ENCODE data around the gene ZBTB46.
"Not testable (repeated sequence)": the region's sequence is repeated elsewhere in the genome, so short reads cannot be mapped to it uniquely, and the experiment has no call there.

ZBTB46 gene

DNA sequence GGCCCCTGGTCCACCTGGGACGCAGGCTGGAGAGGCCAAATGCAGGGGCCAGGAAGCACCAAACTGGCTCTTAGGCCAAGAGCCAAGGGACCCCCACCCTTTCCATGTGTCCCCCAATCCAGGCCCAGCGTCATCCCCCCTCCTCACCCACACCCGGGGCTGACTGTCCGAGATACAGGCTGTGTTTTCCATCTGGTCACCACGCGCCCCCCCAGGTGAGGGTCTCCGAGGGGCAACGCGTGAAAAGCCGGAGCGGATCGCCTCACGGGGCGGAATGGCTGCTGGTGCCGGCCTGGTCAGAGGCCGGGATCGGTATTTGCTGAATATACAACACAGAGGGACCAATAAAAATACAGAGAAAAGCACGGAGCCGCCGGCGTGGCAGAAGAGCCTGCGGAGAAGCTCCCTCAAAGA lies 25.0 kb upstream of the ZBTB46 start:
- peaks cover 0 to under 1% of the 10 kb centered on the region in 2 donors for H3K36me3 ChIP-seq (ENCODE audit: control insufficient read depth in 1 of 2, insufficient read depth in 2 of 2, low read length in 2 of 2)
- H3K27me3 ChIP-seq (ENCODE audit: low read depth, low read length), result no peaks in the 10 kb centered on the region
- H3K4me1 ChIP-seq (ENCODE audit: control insufficient read depth in 1 of 2, insufficient read depth in 2 of 2, low read length in 2 of 2), result peaks cover 7 to 44% of the 10 kb centered on the region in 2 donors
- no peak overlapping the region for H3K4me3 ChIP-seq (ENCODE audit: low read depth in 1 of 2, low read length in 2 of 2)
- H3K9me3 ChIP-seq (ENCODE audit: control insufficient read depth in 1 of 2, low read length in 2 of 2), result no peaks in the 10 kb centered on the region
- no peak overlapping the region for H3K27ac ChIP-seq (ENCODE audit: low read length)

- H3K27ac ChIP-seq (ENCODE audit: low read length), result no peak overlapping the region
- H3K27me3 ChIP-seq (ENCODE audit: low read depth, low read length), result no peaks in the 10 kb centered on the region
- H3K4me1 ChIP-seq (ENCODE audit: control insufficient read depth in 1 of 2, insufficient read depth in 2 of 2, low read length in 2 of 2), result peaks cover 7 to 44% of the 10 kb centered on the region in 2 donors
- H3K36me3 ChIP-seq (ENCODE audit: control insufficient read depth in 1 of 2, insufficient read depth in 2 of 2, low read length in 2 of 2), result no peaks in the 10 kb centered on the region
- H3K4me3 ChIP-seq (ENCODE audit: low read depth in 1 of 2, low read length in 2 of 2), result peak overlapping the region in 1 of 2 donors; percentile 7
- no peaks in the 10 kb centered on the region for H3K9me3 ChIP-seq (ENCODE audit: control insufficient read depth in 1 of 2, low read length in 2 of 2)
These were observed 24.5 kb upstream of the ZBTB46 start for GRCh38 chr20:63855363-63856097.

GRCh38 chr20:63854766-63855362 lies 23.8 kb upstream of the ZBTB46 start:
- Histone ChIP-seq H3K9me3 (ENCODE audit: control insufficient read depth in 1 of 2, low read length in 2 of 2) (no peaks in the 10 kb centered on the region), H3K27me3 (ENCODE audit: low read depth, low read length) (no peaks in the 10 kb centered on the region), H3K36me3 (ENCODE audit: control insufficient read depth in 1 of 2, insufficient read depth in 2 of 2, low read length in 2 of 2) (no peaks in the 10 kb centered on the region), H3K4me3 (ENCODE audit: low read depth in 1 of 2, low read length in 2 of 2) (peak overlapping the region in 1 of 2 donors; percentile 24), H3K27ac (ENCODE audit: low read length) (no peak overlapping the region), H3K4me1 (ENCODE audit: control insufficient read depth in 1 of 2, insufficient read depth in 2 of 2, low read length in 2 of 2) (peaks cover 7 to 44% of the 10 kb centered on the region in 2 donors)

GRCh38 chr20:63854069-63854765 lies 23.2 kb upstream of the ZBTB46 start:
- Histone ChIP-seq H3K9me3 (ENCODE audit: control insufficient read depth in 1 of 2, low read length in 2 of 2) (no peaks in the 10 kb centered on the region), H3K27me3 (ENCODE audit: low read depth, low read length) (no peaks in the 10 kb centered on the region), H3K4me1 (ENCODE audit: control insufficient read depth in 1 of 2, insufficient read depth in 2 of 2, low read length in 2 of 2) (peaks cover 5 to 41% of the 10 kb centered on the region in 2 donors), H3K36me3 (ENCODE audit: control insufficient read depth in 1 of 2, insufficient read depth in 2 of 2, low read length in 2 of 2) (no peaks in the 10 kb centered on the region), H3K27ac (ENCODE audit: low read length) (no peak overlapping the region), H3K4me3 (ENCODE audit: low read depth in 1 of 2, low read length in 2 of 2) (peak overlapping the region in 1 of 2 donors; percentile 24)

DNA sequence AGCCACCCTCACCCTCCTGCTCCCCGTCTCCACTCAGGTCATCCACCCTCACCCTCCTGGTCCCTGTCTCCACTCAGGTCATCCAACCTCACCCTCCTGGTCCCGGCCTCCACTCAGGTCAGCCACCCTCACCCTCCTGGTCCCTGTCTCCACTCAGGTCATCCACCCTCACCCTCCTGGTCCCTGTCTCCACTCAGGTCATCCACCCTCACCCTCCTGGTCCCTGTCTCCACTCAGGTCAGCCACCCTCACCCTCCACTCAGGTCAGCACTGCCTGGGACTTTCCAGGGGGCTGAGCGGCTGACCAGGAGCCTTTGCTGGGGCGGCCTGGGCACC lies 22.6 kb upstream of the ZBTB46 start:
- H3K4me3 ChIP-seq (ENCODE audit: low read depth in 1 of 2, low read length in 2 of 2); H3K9me3 ChIP-seq (ENCODE audit: control insufficient read depth in 1 of 2, low read length in 2 of 2); H3K27me3 ChIP-seq (ENCODE audit: low read depth, low read length); H3K36me3 ChIP-seq (ENCODE audit: control insufficient read depth in 1 of 2, insufficient read depth in 2 of 2, low read length in 2 of 2); H3K27ac ChIP-seq (ENCODE audit: low read length): not testable (repeated sequence)
- H3K4me1 ChIP-seq (ENCODE audit: control insufficient read depth in 1 of 2, insufficient read depth in 2 of 2, low read length in 2 of 2), result peaks cover 4 to 36% of the 10 kb centered on the region in 2 donors

GRCh38 chr20:63851548-63851943 lies 20.5 kb upstream of the ZBTB46 start:
- peaks cover 0 to 28% of the 10 kb centered on the region in 2 donors for H3K4me1 ChIP-seq (ENCODE audit: control insufficient read depth in 1 of 2, insufficient read depth in 2 of 2, low read length in 2 of 2)
- H3K27me3 ChIP-seq (ENCODE audit: low read depth, low read length); H3K27ac ChIP-seq (ENCODE audit: low read length); H3K36me3 ChIP-seq (ENCODE audit: control insufficient read depth in 1 of 2, insufficient read depth in 2 of 2, low read length in 2 of 2); H3K9me3 ChIP-seq (ENCODE audit: control insufficient read depth in 1 of 2, low read length in 2 of 2); H3K4me3 ChIP-seq (ENCODE audit: low read depth in 1 of 2, low read length in 2 of 2): not testable (repeated sequence)

DNA sequence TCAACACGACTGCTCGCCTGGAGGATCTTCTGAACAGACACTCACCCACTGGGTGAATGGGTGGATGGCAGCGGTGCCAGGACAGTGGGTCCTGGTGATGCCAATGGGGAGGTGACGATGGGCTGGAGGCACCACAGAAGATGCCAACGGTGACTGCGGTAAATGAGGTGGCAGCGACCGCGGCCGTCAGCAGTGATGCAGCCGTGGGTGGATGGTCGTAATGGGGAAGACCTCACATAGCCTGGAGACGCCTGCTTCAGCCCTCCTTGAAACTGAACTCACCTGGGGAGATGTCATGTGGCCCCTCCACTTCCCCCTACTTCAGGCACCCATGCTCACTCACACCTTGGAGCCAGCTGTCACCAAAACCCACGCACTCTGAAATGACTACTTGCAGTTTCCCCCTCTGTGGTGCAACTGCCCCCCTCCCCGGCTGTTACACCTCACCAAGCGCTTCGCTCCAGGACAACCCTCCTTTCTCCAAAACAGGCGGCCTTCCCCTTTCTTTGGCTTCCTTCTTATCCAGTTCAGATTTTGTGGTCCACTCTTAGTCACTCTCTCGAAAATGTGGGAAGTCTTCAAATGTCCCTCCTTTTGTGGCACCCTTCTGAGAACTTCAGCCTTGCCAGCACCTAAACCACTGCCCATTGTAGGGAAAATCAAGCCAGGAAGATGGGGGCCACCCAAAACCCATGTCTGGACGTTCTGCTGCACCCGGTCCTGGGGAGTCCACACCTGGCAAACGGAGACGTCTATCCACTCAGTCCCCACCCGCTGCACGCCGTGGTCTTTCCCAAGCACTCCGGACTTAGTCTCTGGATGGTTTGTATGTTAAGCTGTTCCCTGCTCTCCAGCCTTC lies 19.9 kb upstream of the ZBTB46 start:
- Histone ChIP-seq H3K4me1 (ENCODE audit: control insufficient read depth in 1 of 2, insufficient read depth in 2 of 2, low read length in 2 of 2) (peaks cover 0 to 32% of the 10 kb centered on the region in 2 donors), H3K27me3 (ENCODE audit: low read depth, low read length) (peaks cover 8% of the 10 kb centered on the region), H3K27ac (ENCODE audit: low read length) (no peak overlapping the region), H3K4me3 (ENCODE audit: low read depth in 1 of 2, low read length in 2 of 2) (no peak overlapping the region), H3K9me3 (ENCODE audit: control insufficient read depth in 1 of 2, low read length in 2 of 2) (no peaks in the 10 kb centered on the region), H3K36me3 (ENCODE audit: control insufficient read depth in 1 of 2, insufficient read depth in 2 of 2, low read length in 2 of 2) (no peaks in the 10 kb centered on the region)

- no peaks in the 10 kb centered on the region for H3K36me3 ChIP-seq (ENCODE audit: control insufficient read depth in 1 of 2, insufficient read depth in 2 of 2, low read length in 2 of 2)
- H3K27ac ChIP-seq (ENCODE audit: low read length), result no peak overlapping the region
- H3K27me3 ChIP-seq (ENCODE audit: low read depth, low read length), result peaks cover 12% of the 10 kb centered on the region
- no peaks in the 10 kb centered on the region for H3K9me3 ChIP-seq (ENCODE audit: control insufficient read depth in 1 of 2, low read length in 2 of 2)
- H3K4me3 ChIP-seq (ENCODE audit: low read depth in 1 of 2, low read length in 2 of 2), result no peak overlapping the region
- H3K4me1 ChIP-seq (ENCODE audit: control insufficient read depth in 1 of 2, insufficient read depth in 2 of 2, low read length in 2 of 2), result peaks cover 0 to 16% of the 10 kb centered on the region in 2 donors
These were observed 17.2 kb upstream of the ZBTB46 start for GRCh38 chr20:63848003-63848911.

GRCh38 chr20:63847237-63848002 lies 16.4 kb upstream of the ZBTB46 start:
- Histone ChIP-seq H3K27me3 (ENCODE audit: low read depth, low read length) (peaks cover 16% of the 10 kb centered on the region), H3K36me3 (ENCODE audit: control insufficient read depth in 1 of 2, insufficient read depth in 2 of 2, low read length in 2 of 2) (no peaks in the 10 kb centered on the region), H3K4me1 (ENCODE audit: control insufficient read depth in 1 of 2, insufficient read depth in 2 of 2, low read length in 2 of 2) (peaks cover 0 to 16% of the 10 kb centered on the region in 2 donors), H3K4me3 (ENCODE audit: low read depth in 1 of 2, low read length in 2 of 2) (no peak overlapping the region), H3K9me3 (ENCODE audit: control insufficient read depth in 1 of 2, low read length in 2 of 2) (no peaks in the 10 kb centered on the region), H3K27ac (ENCODE audit: low read length) (no peak overlapping the region)

GRCh38 chr20:63846888-63847236 lies 15.8 kb upstream of the ZBTB46 start:
- Histone ChIP-seq H3K27ac (ENCODE audit: low read length) (no peak overlapping the region), H3K36me3 (ENCODE audit: control insufficient read depth in 1 of 2, insufficient read depth in 2 of 2, low read length in 2 of 2) (no peaks in the 10 kb centered on the region), H3K4me1 (ENCODE audit: control insufficient read depth in 1 of 2, insufficient read depth in 2 of 2, low read length in 2 of 2) (peaks cover 0 to 16% of the 10 kb centered on the region in 2 donors), H3K4me3 (ENCODE audit: low read depth in 1 of 2, low read length in 2 of 2) (no peak overlapping the region), H3K9me3 (ENCODE audit: control insufficient read depth in 1 of 2, low read length in 2 of 2) (no peaks in the 10 kb centered on the region), H3K27me3 (ENCODE audit: low read depth, low read length) (peaks cover 18% of the 10 kb centered on the region)

All from muscle layer of duodenum (tissue), 2 donors.